Measurements from ENCODE around the gene NUDT16.
A peak's percentile ranks its signal among the peaks of the same experiment; 100 is the strongest.

Gene NUDT16

GRCh38 chr3:131394400-131394799 is 12.8 kb downstream of the NUDT16 start:
- no peak for DNase-seq (ENCODE audit: low read depth)
- no peak overlapping the region for H3K4me3 ChIP-seq (ENCODE audit: low read length)
- TF ChIP-seq CTCF (IDR thresholded peaks at IDR 0.05; ENCODE audit: insufficient read depth, low read depth, low read length, missing control alignments): no peak

DNA sequence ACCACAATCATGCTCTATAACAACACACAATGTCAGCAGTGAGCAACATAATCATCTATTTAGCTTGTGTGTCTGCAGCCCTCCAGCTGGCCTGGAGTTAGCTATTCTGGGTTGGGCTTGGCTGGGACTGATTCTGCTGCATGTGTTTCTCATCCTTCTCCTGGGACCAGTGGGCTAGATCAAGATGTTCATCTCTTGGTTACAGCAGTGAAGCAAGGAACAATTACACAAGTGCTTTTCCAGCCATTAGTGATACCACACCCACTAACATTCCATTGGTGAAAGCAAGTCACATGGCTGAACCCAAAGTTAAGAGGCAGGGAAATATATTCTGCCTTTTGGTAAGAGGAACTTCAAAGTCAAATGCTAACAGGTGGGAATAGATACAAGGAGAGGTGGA is 14.6 kb downstream of the NUDT16 start:
- DNase-seq (ENCODE audit: low read depth): no peak
- H3K4me3 ChIP-seq (ENCODE audit: low read length): no peak overlapping the region
- no peak for TF ChIP-seq CTCF (IDR thresholded peaks at IDR 0.05; ENCODE audit: insufficient read depth, low read depth, low read length, missing control alignments)

DNA sequence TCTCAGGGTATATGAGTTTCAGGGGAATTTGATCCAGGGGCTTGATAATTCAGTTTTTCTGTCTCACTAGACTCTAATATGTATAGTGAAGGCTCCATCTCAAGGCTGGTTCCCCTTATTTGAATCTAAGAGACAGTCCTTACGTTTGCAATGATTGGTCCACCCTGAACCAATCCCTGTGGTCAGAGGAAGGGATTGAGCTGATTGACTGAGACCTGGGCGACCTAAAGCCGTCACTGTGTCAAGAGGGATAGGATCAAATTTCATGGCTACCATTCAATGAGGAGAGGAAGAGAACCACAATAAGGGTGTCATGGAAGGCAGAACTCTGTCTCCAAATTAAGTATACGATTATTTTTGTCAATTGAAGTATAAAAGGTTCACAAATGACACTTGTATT is 16.3 kb downstream of the NUDT16 start:
- no peak for DNase-seq (ENCODE audit: low read depth)
- H3K4me3 ChIP-seq (ENCODE audit: low read length): no peak overlapping the region
- TF ChIP-seq CTCF (IDR thresholded peaks at IDR 0.05; ENCODE audit: insufficient read depth, low read depth, low read length, missing control alignments): no peak

DNA sequence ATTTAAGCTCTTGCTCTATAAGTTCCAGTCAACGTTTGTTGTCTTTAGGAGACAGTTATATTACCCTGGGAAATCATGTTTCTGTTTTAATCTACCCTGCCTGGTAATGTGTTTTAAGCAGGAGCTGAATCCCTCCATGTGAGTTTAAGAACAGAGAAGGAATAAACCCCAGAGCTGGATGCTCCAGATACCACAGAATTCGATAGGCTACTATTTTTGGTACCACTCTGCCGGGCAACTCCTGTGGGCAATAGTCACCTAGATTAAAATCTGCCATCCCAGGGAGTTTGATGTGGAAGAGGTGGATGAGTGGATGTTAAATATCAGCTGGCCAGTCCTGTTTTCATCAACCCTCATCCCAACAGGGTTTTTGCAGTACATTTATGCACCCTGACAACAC is 20.4 kb downstream of the NUDT16 start:
- DNase-seq (ENCODE audit: low read depth): no peak
- no peak overlapping the region for H3K4me3 ChIP-seq (ENCODE audit: low read length)
- no peak for TF ChIP-seq CTCF (IDR thresholded peaks at IDR 0.05; ENCODE audit: insufficient read depth, low read depth, low read length, missing control alignments)

- no peak for TF ChIP-seq CTCF (IDR thresholded peaks at IDR 0.05; ENCODE audit: insufficient read depth, low read depth, low read length, missing control alignments)
- H3K4me3 ChIP-seq (ENCODE audit: low read length): no peak overlapping the region
- DNase-seq (ENCODE audit: low read depth): peak; percentile 56
Observed at GRCh38 chr3:131402391-131403039, 20.9 kb downstream of the NUDT16 start.

DNA sequence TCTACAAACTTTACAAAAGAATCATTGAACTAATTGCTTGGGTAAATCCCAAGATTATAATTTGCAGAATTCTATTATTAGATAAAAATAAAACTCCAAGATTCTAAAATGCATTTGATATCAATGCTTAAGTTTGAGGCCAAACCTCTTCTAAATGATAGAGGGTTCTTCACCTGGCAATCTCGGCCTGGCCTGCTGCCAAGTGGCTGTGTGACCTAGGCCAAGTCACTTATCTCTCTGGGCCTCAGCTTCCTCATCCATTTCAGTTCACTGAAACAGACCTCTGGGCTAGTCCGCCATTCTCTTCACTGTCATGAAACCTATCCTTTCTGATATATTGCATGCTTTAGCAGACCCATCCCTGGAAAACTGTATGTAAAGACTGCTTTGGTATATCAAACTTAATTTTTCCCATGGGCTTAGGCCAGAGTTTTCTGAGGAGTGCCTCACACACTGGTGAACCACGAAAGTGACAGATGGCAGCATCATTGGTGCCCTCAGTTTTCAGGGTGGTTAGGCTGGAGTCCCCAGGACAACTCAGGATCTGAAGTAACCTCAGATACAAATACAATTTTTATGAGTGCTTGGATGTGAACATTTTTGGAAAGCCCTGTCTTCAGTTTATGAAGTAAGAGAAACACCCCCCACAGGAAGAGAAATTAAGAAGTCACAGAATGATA is 21.8 kb downstream of the NUDT16 start:
- no peak for DNase-seq (ENCODE audit: low read depth)
- no peak for TF ChIP-seq CTCF (IDR thresholded peaks at IDR 0.05; ENCODE audit: insufficient read depth, low read depth, low read length, missing control alignments)
- no peak overlapping the region for H3K4me3 ChIP-seq (ENCODE audit: low read length)

GRCh38 chr3:131405411-131405810 is 23.8 kb downstream of the NUDT16 start:
- no peak for DNase-seq (ENCODE audit: low read depth)
- no peak for TF ChIP-seq CTCF (IDR thresholded peaks at IDR 0.05; ENCODE audit: insufficient read depth, low read depth, low read length, missing control alignments)
- H3K4me3 ChIP-seq (ENCODE audit: low read length): no peak overlapping the region

Data from epithelial cell of esophagus (primary cell).